GM12878 (cell line): ENCODE data around the gene TNXB.
"Not testable (repeated sequence)": the region's sequence is repeated elsewhere in the genome, so short reads cannot be mapped to it uniquely, and the experiment has no call there.

ENCODE experiments used
- HCFC1 ChIP-seq: fragments of 150-350 bp; IDR thresholded peaks from 2 replicates; pipeline ENCODE4 v1.6.1; 2014; ENCODE audit warnings: low read length
- NR2C1 ChIP-seq: fragments of 450-650 bp; IDR thresholded peaks from 2 replicates; pipeline ENCODE4 v1.6.1; 2017; ENCODE audit warnings: antibody characterized with exemption, mild to moderate bottlenecking, moderate library complexity
- SIN3A ChIP-seq: IDR thresholded peaks from 2 replicates; pipeline ENCODE4 v1.6.1; 2012; ENCODE audit warnings: low read depth, low read length, improper control_type of control experiment

DNA sequence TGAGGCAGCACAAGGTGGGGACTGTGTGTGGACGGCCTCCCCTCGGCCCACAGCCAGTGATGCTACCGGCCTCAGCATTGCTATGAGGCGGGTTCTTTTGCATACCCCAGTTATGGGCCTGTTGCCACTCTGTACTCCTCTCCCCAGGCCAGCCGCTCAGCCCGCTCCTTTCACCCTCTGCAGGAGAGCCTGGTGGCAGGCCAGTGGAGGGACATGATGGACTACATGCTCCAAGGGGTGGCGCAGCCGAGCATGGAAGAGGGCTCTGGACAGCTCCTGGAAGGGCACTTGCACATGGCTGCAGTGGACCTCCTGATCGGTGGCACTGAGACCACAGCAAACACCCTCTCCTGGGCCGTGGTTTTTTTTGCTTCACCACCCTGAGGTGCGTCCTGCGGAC lies 102.1 kb downstream of the TNXB start:
- not testable (repeated sequence) for TF ChIP-seq SIN3A, HCFC1, NR2C1
